Stimulated activated CD4-positive, alpha-beta T cell treated with anti-CD3 and anti-CD28 coated beads, Interleukin-4, amount 100 ng/mL, for 4 hours (primary cell): Measurements from ENCODE around the gene INO80D.
A peak's percentile ranks its signal among the peaks of the same experiment; 100 is the strongest.
"Not testable (repeated sequence)": the region's sequence is repeated elsewhere in the genome, so short reads cannot be mapped to it uniquely, and the experiment has no call there.

ENCODE experiments used
- DNase-seq, 2 experiments: peaks; one replicate each; pipeline ENCODE4 v3.0.0-alpha.2; 2020

INO80D gene

DNA sequence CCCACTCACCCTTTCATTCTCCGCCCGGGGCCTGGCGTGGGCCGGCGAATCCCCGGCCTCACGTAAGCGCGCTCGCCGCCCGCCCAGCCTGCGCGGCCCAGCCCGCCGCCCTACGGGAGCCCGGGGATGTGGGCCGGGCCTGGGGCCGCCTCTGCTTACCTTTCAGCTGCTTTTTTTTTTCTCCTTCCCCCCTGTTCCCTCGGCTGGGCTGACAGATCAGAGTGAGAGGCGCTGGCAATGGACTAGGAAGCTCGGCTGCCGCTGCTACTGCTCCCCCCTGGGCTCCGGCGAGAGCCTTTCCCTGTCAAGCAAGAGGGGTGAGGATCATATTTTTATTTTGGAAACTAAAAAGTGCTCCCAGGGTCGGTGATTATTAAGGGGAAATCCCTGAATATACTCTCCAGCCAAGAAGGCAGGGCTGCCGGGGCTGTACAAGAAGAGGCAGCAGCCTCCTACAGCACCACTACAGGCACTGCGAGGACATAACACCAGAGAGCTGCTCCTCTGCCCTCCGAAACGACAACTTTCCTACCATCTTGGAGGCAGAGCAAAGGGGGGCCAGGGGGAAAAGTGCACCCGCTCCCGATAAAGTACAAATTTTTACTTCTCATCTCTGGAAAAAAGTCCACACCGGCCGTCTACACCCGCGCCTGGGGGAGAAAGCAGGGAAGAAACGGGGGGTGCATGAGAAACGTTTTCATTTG is at the start of gene INO80D:
TSS of gene INO80D (minus strand) at position 433 of the 704 bp plus-strand sequence. CDS start 23,158 bp downstream, outside the sequence.
- DNase-seq = peak; percentile 65 to 81

DNA sequence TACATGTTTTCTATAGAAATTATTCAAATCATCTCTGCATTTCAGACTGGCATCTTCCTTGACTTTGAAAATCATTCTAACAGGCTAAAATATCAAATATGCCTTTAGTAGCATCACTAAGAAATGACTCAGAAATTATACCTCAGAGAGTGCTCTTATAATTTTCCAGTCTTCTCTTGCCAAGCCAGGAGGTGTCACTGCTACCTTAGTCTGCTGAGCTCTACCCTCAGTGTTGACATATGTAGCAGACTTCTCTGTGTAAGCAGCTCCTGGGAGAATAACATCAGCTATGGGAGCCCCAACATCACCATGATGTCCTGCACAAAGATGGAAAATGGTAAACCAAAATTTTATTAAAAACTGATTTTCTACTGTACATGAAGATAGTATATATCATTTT is 41.7 kb upstream of the INO80D start:
- DNase-seq = no peak

- DNase-seq = no peak
These were observed 39.9 kb upstream of the INO80D start for GRCh38 chr2:206125901-206126300.

- not testable (repeated sequence) for DNase-seq
These were observed 36.6 kb upstream of the INO80D start for GRCh38 chr2:206122569-206122968.

GRCh38 chr2:206116278-206116677 is 30.3 kb upstream of the INO80D start:
- no peak for DNase-seq

DNA sequence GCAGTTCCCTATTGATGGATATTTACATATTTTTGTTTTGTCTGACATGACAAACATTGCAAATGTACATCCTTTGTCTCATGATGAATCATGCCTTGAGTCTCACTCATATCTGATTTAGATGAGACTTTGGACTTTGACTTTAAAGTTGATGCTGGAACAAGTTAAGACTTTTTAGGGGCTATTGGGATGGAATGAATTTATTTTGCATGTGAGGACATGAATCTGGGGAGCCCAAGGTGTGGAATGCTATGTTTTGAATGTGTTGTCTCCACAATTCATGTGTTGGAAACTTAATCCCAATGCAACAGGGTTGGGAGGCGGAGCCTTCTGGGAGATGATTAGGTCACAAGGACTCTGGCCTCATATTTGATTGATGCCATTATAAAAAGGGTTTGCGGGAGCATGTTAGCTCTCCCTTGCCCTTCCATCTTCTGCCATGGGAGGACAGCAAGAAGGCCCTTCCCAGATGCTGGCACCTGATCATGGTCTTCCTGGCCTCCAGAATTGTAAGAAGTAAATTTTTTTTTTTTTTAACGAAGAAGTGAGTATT is 29.1 kb upstream of the INO80D start:
- no peak for DNase-seq

DNA sequence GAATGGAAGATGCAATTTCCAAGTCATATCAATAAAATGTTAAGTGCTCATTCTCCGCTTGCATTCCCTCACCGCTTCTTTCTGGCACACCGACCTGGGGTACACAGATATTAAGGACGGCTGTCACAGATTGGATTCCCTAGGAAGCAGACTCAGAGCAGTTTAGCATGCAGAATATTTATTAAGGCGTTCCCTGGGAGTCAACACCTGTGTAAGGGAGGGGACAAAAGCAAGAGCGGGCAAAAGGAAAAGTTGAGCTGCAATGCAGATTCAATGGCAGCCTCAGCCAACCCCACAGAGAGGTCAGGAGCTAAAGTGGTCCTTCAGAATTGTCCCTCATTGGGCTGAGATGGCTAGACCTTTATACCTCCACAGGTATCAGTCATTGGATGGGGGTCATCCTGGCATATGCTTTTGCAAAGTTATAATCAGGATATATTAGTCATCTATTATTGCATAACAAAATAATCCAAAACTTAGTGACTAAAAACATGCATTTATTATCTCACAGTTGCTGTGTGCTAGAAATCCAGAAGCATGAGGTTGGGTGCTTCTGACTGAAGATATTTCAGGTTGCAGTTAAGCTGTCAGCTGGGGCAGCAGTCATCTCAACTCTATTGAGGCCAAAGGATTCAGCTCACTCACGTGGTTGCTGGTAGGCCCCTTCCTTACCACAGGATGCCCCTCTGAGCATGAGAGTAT is 27.0 kb upstream of the INO80D start:
- DNase-seq = no peak

DNA sequence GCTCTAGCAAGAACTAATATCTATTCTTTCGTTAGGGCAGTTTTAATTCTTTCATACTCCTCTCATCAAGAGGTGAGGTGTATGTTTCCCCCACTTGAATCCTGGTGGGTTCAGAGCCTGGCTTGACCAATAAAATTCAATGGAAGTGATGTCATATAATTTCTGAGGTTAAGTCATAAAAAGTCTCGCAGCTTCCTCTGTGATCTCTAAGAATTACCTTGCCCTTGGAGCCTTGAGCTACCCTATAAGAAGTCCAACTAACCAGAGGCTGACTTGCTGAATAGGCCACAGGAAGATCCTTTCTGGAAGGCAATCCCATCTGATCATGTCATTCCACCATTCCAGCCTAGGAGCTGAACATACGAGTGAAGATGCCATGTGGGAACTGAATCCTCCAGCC is 26.1 kb upstream of the INO80D start:
- DNase-seq = no peak

GRCh38 chr2:206108713-206109112 is 22.7 kb upstream of the INO80D start:
- DNase-seq = no peak

- DNase-seq = no peak
These were observed 19.6 kb upstream of the INO80D start for GRCh38 chr2:206105541-206105940.

DNA sequence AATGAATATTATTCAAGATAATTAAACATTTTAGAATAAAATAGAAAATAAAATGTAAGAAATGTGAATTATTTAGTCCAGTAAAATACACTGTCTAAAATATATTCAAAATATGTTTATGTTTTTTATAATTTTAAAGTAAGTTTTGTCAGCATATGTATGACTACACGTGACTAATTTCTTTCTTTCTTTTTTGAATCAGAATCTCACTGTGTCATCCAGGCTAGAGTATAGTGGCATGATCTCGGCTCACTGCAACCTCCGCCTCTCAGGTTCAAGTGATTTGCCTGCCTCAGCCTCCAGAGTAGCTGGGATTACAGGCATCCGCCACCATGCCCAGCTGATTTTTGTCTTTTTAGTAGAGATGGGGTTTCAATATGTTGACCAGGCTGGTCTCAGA is 19.1 kb upstream of the INO80D start:
- no peak for DNase-seq

DNA sequence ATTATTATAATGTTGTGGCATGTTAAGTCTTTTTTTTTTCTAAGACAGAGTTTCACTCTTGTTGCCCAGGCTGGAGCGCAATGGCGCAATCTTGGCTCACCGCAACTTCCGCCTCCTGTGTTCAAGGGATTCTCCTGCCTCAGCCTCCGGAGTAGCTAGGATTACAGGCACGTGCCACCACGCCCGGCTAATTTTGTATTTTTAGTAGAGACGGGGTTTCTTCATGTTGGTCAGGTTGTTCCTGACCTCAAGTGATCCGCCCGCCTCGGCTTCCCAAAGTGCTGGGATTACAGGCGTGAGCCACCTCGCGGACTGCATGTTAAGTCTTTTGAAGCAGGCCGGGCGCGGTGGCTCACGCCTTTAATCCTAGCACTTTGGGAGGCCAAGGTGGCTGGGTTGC is 12.9 kb upstream of the INO80D start:
- not testable (repeated sequence) for DNase-seq

DNA sequence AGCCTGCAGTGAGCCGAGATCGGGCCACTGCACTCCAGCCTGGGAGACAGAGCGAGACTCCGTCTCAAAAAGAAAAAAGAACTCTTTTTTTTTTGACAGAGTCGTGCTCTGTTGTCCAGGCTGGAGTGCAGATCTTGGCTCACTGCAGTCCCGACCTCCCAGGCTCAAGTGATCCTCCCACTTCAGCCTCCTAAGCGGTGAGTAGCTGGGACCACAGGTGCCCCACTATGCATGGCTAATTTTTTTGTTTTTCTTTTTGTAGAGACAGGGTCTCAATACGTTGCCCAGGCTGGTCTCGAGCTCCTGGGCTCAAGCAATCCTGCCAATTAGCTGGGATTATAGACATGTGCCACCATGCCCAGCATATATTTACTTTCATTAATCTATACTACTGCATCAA is 12.5 kb upstream of the INO80D start:
- no peak for DNase-seq

DNA sequence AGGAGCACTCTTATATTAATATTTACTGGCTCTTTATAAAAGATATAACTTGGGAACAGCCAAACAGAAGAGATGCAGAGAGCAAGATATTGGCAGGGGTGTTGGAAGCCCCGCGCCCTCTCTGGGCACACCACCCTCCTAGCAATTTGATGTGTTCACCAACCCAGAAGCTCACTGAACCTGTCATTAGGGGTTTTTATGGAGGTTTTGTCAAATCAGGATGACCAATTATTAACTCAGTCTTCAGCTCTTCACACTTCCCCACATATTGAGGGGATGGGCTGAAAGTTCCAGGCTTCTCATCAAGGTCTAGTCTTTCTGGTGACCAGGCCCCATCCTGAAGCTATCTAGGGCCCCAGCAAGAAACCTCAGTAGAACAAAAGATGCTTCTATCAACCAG is 10.9 kb upstream of the INO80D start:
- DNase-seq = no peak

GRCh38 chr2:206095536-206096332 is 9.8 kb upstream of the INO80D start:
- no peak for DNase-seq

DNA sequence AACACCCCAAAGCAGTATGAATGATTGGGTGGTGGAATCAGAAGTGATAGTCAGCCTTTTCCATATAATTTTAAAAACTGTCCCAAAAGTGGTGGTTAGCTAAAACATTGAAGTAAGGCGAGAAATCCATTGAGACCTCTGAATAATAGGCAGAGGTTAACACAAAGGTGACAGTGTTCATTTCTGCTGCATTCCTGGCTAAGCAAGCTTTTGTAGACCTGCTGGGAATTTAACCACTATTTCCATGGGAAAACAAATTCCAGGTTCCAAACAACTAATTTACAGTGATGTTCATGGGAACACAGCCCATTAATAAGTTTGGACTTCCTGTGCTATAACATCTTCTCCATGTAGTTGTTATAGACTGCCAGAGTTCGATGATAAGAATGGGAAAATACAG is 6.3 kb upstream of the INO80D start:
- no peak for DNase-seq

GRCh38 chr2:206088248-206088647 is 2.3 kb upstream of the INO80D start:
- DNase-seq = no peak

DNA sequence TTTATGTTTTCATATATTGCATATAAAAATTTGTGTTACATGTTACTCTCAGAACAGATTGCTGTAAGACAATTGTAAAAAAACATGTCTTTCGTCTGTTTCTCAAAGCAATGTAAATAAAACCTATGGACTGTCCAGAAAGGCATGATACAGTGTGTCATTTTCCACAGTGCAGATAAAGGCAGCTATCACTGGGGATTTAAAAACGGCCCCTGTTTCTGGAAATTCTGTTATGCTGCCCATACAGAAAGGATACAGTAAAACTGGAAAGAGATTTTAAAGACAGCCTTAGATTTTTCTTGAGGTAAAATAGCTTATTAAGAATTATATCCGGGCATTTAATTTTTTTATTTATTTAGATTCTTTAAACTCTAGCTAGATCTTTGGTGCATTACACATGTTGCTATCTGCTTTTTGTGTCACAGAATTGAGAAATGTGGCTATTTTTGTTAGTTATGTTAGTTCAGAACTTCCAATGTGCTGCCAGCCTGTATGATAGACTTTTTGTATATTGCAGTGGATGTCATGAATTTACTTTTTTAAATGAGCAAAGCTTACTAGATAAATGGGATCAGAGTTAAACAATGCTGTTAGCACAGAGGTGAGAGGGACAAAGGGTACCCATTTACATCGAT is 859 bp upstream of the INO80D start:
- DNase-seq = no peak

GRCh38 chr2:206084870-206085741 is 868 bp downstream of the INO80D start:
- DNase-seq = peak; percentile 17 to 49

GRCh38 chr2:206084439-206084869 is 1.5 kb downstream of the INO80D start:
- no peak for DNase-seq

DNA sequence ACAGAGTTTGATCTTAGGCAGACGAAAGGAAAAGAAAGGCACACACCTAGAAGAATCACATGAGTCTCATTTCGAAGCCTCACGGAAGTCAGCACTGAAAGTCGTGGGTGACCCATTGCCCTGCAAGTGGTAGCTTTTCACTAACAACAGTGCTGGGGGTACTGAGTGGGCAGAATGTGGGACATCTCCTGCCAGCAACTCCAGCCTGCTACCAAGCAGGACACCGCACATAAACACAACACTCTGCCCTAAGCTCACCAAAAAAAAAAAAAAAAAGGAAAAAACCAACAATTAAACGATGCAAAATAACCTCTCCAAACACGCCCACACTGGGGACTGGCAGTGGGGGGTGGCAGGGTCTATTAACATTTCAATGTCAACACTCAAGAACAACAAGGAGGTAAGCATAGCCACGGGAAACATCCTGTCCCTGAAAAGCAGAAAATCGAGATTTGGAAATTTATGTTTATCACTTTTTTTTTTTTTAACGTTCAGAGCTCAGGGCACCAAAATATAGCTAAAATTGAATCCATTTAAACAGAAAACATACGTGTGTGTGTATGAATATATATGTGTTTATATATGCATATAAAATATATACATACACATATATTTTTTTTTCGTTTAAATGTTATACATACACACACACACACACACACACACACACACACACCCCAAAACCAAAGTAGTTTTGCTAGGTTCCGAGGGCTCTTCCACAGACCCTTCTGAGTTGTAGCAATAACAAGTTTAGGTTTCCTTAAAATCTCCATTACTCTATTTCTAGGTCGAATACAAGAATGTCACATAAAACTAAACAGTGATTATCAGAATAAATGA is 2.2 kb downstream of the INO80D start:
- DNase-seq = peak in 1 of 2 experiments; percentile 10
